HUDEP-2 (cell line): ENCODE results near the gene MBIP.

Experiments used
- DNase-seq, 76 experiments: peaks; one replicate each; lab custom pipeline; 2025; ENCODE audit not compliant: unreplicated experiment in 76 of 76; lab: John Stamatoyannopoulos, UW

MBIP gene

DNA sequence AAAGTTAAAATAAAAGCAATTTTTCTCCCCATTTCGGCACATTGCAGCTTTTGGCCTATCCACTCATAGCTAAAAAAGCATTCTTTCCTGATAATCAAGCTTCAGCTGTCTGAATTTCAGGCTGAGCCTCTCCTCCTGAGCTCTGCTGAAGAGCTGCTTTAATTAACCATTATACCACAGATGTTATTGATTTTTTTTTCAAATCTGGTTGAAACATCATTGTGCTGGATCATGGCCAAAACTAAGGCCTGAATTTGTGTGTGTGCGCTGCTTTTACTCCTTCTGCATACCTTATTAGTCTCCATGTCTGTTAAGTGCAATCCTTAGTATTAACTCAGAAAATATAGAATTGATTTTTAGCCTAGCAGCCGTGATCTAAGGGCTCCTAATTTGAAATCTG lies 52.3 kb downstream of the MBIP start:
- no peak for DNase-seq

- DNase-seq: no peak
These were observed 55.8 kb downstream of the MBIP start for GRCh38 chr14:36264595-36264994.

- no peak for DNase-seq
These were observed 56.3 kb downstream of the MBIP start for GRCh38 chr14:36264107-36264506.

DNA sequence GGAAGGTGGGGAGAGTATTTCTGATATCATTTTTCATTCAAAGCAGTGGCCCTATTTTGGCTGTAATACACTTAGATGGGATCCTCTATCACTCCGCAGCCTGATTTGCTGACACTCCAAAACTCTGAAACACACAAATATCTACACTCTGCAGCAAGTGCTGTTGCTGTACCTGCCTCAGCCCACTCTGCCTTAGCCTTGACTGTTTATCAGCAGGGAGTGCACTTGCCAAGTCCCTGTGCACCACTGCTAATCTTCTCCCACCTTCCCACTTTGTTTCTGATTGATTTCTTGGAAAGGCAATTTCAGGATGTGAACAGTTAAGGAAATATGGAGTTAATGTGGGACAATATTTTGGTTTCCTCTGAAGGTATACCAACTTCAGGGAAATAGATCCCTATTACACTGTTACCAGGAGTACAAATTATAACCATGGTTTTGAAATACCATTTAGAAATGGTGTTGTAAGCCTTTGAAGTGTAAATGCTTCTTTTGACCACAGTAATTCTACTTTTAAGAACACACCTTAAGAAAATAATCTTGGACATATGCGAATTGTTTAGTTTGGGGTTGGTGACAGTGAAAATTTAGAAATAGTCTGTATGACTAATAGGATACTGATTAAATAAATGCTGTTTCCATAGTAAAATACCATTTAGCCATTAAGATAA lies 59.3 kb downstream of the MBIP start:
- no peak for DNase-seq

DNA sequence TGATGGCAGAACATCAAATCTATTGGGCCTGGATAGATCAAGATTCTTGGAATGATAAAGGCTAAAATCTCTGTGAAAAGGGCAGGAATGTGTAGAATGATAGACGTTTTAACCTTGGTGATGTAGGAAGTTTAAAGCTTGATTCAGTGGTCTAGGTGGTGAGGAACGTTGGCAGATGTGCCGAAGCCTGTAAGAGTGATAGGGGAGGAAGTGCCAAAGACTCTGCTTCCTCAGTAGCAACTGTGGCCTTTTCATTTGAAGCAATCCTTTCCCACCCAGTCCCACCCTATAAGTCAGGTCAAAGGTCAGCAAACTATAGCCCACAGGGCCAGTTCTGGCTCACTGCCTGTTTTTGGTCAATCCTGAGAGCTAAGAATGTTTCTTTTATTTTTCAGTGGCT lies 62.2 kb downstream of the MBIP start:
- DNase-seq: no peak

- DNase-seq: no peak
These were observed 64.2 kb downstream of the MBIP start for GRCh38 chr14:36256126-36256801.

GRCh38 chr14:36254020-36254624 lies 66.3 kb downstream of the MBIP start:
- no peak for DNase-seq
